Ectodermal cell (in vitro differentiated cells): Measurements from ENCODE around the gene EPB41L5.
"Not testable (repeated sequence)": the region's sequence is repeated elsewhere in the genome, so short reads cannot be mapped to it uniquely, and the experiment has no call there.

Source experiments
- H3K27ac ChIP-seq: 2 replicates; pipeline ENCODE4 v1.7.0; 2013; ENCODE audit warnings: mild to moderate bottlenecking, low read depth, low read length; ENCODE audit not compliant: insufficient read depth, poor library complexity, severe bottlenecking
- H3K27me3 ChIP-seq: 2 replicates; pipeline ENCODE4 v1.7.0; 2013; ENCODE audit warnings: mild to moderate bottlenecking, low read length; ENCODE audit not compliant: insufficient read depth, control insufficient read depth, poor library complexity, severe bottlenecking
- H3K36me3 ChIP-seq: one replicate; pipeline ENCODE4 v1.7.0; 2013; ENCODE audit warnings: low read length; ENCODE audit not compliant: control insufficient read depth, insufficient read depth
- H3K4me1 ChIP-seq: one replicate; pipeline ENCODE4 v1.7.0; 2013; ENCODE audit warnings: low read length; ENCODE audit not compliant: control insufficient read depth, insufficient read depth
- H3K4me3 ChIP-seq: 2 replicates; pipeline ENCODE4 v1.7.0; 2013; ENCODE audit warnings: low read depth, low read length, control low read depth; ENCODE audit not compliant: insufficient read depth
- H3K9me3 ChIP-seq: 2 replicates; pipeline ENCODE4 v1.7.0; 2013; ENCODE audit warnings: mild to moderate bottlenecking, low read length, moderate library complexity; ENCODE audit not compliant: control insufficient read depth
- WGBS, 2 experiments: methylation state at CpG; one replicate each; pipeline ENCODE4 v1.1.7; 2013; ENCODE audit warnings: missing lambda C conversion rate in 2 of 2; 5-methylcytosine and 5-hydroxymethylcytosine counted together

Gene EPB41L5

DNA sequence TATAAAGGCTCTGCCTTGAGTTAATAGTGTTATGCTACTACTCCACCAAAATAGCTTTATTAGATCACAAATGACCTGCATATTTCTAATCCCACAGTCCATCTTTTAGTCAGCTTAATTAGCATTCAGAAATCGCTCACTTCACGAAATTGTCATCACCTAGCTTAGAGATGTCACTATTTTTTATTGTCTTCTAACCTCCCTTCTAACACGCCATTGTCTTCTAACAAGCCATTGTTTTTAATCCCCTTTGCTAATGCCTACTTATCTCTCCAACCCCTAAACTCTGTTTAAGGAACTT lies 97.1 kb downstream of the EPB41L5 start:
- 87 to 89% methylated on average over 3 of the region's 3 CpGs for WGBS, 2 experiments
- Histone ChIP-seq H3K4me1 (no peaks in the 10 kb centered on the region), H3K9me3 (no peaks in the 10 kb centered on the region), H3K27me3 (no peaks in the 10 kb centered on the region), H3K4me3 (no peak overlapping the region), H3K36me3 (no peaks in the 10 kb centered on the region), H3K27ac (no peak overlapping the region)

DNA sequence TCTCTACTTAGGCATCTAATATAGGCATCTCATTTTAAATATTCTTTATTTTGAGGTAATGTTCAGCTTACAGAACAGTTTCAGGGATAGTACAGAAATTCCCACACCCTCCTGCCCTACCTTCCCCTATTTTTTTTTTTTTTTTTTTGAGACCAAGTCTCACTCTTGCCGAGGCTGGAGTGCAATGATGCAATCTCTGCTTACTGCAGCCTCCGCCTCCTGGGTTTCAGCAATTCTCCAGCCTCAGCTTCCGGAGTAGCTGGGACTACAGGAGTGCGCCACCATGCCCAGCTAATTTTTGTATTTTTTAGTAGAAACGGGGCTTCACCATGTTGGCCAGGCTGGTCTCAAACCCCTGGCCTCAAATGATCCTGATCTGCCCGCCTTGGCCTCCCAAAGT lies 97.6 kb downstream of the EPB41L5 start:
- Histone ChIP-seq H3K27ac (no peak overlapping the region), H3K9me3 (no peaks in the 10 kb centered on the region), H3K36me3 (no peaks in the 10 kb centered on the region), H3K4me3 (no peak overlapping the region), H3K4me1 (no peaks in the 10 kb centered on the region), H3K27me3 (no peaks in the 10 kb centered on the region)
- WGBS, 2 experiments, result 92 to 94% methylated on average over 6 of the region's 6 CpGs

DNA sequence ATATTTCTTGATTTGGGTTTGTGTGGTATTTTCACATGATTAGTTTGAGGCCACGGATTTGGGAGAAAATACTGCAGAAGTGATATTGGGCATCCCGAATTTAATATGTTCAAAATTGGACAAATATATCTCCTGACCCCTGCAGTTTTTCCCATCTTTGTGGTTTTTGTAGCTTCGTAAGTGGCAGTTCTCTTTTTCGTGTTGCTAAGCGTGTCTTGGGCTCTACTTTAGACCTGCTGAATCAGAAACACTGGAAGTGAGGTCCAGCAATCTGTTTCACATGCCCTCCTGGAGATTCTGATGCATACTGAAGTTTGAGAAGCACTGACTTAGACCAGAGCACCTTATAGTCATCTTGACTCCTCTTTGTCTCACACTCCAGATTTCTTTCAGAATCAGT lies 98.3 kb downstream of the EPB41L5 start:
- Histone ChIP-seq H3K27me3 (no peaks in the 10 kb centered on the region), H3K9me3 (no peaks in the 10 kb centered on the region), H3K36me3 (no peaks in the 10 kb centered on the region), H3K4me1 (no peaks in the 10 kb centered on the region), H3K27ac (no peak overlapping the region), H3K4me3 (no peak overlapping the region)
- WGBS, 2 experiments, result 97 to 99% methylated on average over 5 of the region's 5 CpGs

- Histone ChIP-seq H3K4me1 (no peaks in the 10 kb centered on the region), H3K9me3 (no peaks in the 10 kb centered on the region), H3K36me3 (no peaks in the 10 kb centered on the region), H3K27me3 (no peaks in the 10 kb centered on the region), H3K27ac (no peak overlapping the region), H3K4me3 (no peak overlapping the region)
- WGBS, 2 experiments, result 92 to 100% methylated on average over 1 to 3 of the region's 3 CpGs
These were observed 105.1 kb downstream of the EPB41L5 start for GRCh38 chr2:120118018-120118417.

DNA sequence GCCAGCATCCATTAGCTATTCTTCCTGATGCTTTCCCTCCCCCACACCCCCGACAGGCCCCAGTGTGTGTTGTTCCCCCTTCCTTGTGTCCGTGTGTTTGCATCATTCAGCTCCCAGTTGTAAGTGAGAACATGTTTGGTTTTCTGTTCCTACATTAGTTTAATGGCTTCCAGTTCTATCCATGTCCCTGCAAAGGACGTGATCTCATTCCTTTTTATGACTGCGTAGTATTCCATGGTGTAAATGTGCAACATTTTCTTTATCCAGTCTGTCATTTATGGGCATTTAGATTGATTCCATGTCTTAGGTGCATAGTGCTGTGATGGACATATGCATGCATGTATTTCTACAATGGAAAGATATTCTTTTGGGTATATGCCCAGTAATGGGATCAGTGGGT lies 105.6 kb downstream of the EPB41L5 start:
- Histone ChIP-seq H3K27me3 (no peaks in the 10 kb centered on the region), H3K4me3 (no peak overlapping the region), H3K4me1 (no peaks in the 10 kb centered on the region), H3K9me3 (no peaks in the 10 kb centered on the region), H3K27ac (no peak overlapping the region), H3K36me3 (no peaks in the 10 kb centered on the region)
- 85 to 97% methylated on average over 4 of the region's 4 CpGs for WGBS, 2 experiments

DNA sequence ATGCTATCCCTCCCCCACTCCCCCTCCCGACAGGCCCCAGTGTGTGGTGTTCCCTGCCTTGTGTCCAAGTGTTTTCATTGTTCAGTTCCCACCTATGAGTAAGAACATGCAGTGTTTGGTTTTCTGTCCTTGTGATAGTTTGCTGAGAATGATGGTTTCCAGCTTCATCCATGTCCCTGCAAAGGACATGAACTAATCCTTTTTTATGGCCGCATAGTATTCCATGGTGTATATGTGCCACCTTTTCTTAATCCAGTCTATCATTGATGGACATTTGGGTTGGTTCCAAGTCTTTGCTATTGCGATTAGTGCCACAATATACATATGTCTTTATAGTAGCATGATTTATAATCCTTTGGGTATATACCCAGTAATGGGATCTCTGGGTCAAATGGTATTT lies 108.5 kb downstream of the EPB41L5 start:
- H3K27me3 ChIP-seq, H3K9me3 ChIP-seq, H3K36me3 ChIP-seq, H3K4me1 ChIP-seq, H3K27ac ChIP-seq, H3K4me3 ChIP-seq: not testable (repeated sequence)
- 89 to 100% methylated on average over 2 of the region's 3 CpGs for WGBS, 2 experiments

GRCh38 chr2:120123090-120123489 lies 110.2 kb downstream of the EPB41L5 start:
- H3K4me3 ChIP-seq, result no peak overlapping the region
- no peaks in the 10 kb centered on the region for H3K27me3 ChIP-seq
- H3K9me3 ChIP-seq, result no peaks in the 10 kb centered on the region
- no peaks in the 10 kb centered on the region for H3K36me3 ChIP-seq
- H3K27ac ChIP-seq, result no peak overlapping the region
- 92 to 100% methylated on average over 3 of the region's 3 CpGs for WGBS, 2 experiments
- H3K4me1 ChIP-seq, result no peaks in the 10 kb centered on the region

DNA sequence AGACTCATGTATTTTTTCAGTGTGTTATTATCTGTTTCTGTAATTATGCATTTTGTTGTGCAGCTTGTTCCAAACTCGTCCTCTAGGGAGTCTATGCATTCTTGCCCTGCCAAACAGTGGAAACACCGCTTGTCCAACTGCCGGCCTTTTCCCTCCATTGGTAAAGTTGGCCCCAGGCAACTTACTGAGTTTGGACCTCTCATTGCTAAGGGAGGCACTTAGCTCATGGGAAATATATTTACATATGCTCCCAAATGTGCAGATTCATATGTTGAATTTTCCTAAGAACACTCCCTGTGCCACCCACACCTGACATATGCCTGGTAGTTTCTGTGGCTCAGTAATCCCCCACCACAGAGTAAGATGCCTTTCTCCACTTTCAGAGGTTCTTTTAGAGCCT lies 112.3 kb downstream of the EPB41L5 start:
- Histone ChIP-seq H3K9me3 (no peaks in the 10 kb centered on the region), H3K27ac (no peak overlapping the region), H3K4me3 (no peak overlapping the region), H3K4me1 (no peaks in the 10 kb centered on the region), H3K27me3 (no peaks in the 10 kb centered on the region), H3K36me3 (no peaks in the 10 kb centered on the region)
- 94 to 95% methylated on average over 3 of the region's 3 CpGs for WGBS, 2 experiments

GRCh38 chr2:120128216-120128615 lies 115.3 kb downstream of the EPB41L5 start:
- H3K4me3 ChIP-seq, result no peak overlapping the region
- H3K9me3 ChIP-seq, result no peaks in the 10 kb centered on the region
- no peaks in the 10 kb centered on the region for H3K27me3 ChIP-seq
- no peaks in the 10 kb centered on the region for H3K4me1 ChIP-seq
- H3K27ac ChIP-seq, result no peak overlapping the region
- peaks cover 5% of the 10 kb centered on the region for H3K36me3 ChIP-seq

- Histone ChIP-seq H3K4me1 (no peaks in the 10 kb centered on the region), H3K4me3 (no peak overlapping the region), H3K9me3 (no peaks in the 10 kb centered on the region), H3K27ac (no peak overlapping the region), H3K36me3 (peaks cover 20% of the 10 kb centered on the region), H3K27me3 (no peaks in the 10 kb centered on the region)
- WGBS, 2 experiments, result 83 to 93% methylated on average over 2 to 5 of the region's 5 CpGs
These were observed 119.3 kb downstream of the EPB41L5 start for GRCh38 chr2:120132190-120132589.

- H3K9me3 ChIP-seq, result no peaks in the 10 kb centered on the region
- no peak overlapping the region for H3K27ac ChIP-seq
- no peaks in the 10 kb centered on the region for H3K4me1 ChIP-seq
- peaks cover 20% of the 10 kb centered on the region for H3K36me3 ChIP-seq
- H3K27me3 ChIP-seq, result no peaks in the 10 kb centered on the region
- H3K4me3 ChIP-seq, result no peak overlapping the region
- WGBS, 2 experiments, result 90 to 100% methylated on average over 1 of the region's 1 CpG
These were observed 119.8 kb downstream of the EPB41L5 start for GRCh38 chr2:120132691-120133090.
